D721Med (cell line): ENCODE results near the gene CERK.
"Not testable (repeated sequence)": the region's sequence is repeated elsewhere in the genome, so short reads cannot be mapped to it uniquely, and the experiment has no call there.

ENCODE experiments used
- DNase-seq: peaks from one replicate; pipeline ENCODE4 v3.0.0; 2011; ENCODE audit warnings: low spot score; ENCODE audit not compliant: insufficient read length
- FAIRE-seq: peaks from 2 replicates; lab custom pipeline; 2011; peaks lifted over from hg19 to GRCh38; lab: Jason Lieb, UNC
- CTCF ChIP-seq: IDR thresholded peaks from 2 replicates; pipeline ENCODE4 v1.5.1; 2012; ENCODE audit warnings: mild to moderate bottlenecking, control low read depth; ENCODE audit not compliant: insufficient read depth; ENCODE audit errors: missing control alignments

Gene CERK

GRCh38 chr22:46653596-46653995, 84.5 kb downstream of the CERK start:
- TF ChIP-seq CTCF = no peak
- FAIRE-seq (no peak), DNase-seq (no peak)

GRCh38 chr22:46652847-46653331, 85.2 kb downstream of the CERK start:
- FAIRE-seq = no peak
- no peak for TF ChIP-seq CTCF
- no peak for DNase-seq

- FAIRE-seq = no peak
- DNase-seq = no peak
- TF ChIP-seq CTCF = no peak
These were observed 85.8 kb downstream of the CERK start for GRCh38 chr22:46652081-46652846.

- TF ChIP-seq CTCF = no peak
- DNase-seq (no peak), FAIRE-seq (no peak)
These were observed 86.7 kb downstream of the CERK start for GRCh38 chr22:46651316-46651715.

- TF ChIP-seq CTCF = no peak
- DNase-seq (no peak), FAIRE-seq (no peak)
These were observed 87.8 kb downstream of the CERK start for GRCh38 chr22:46650078-46650810.

GRCh38 chr22:46649141-46650077, 88.6 kb downstream of the CERK start:
- TF ChIP-seq CTCF = no peak
- FAIRE-seq (no peak), DNase-seq (no peak)

GRCh38 chr22:46648225-46648820, 89.7 kb downstream of the CERK start:
- not testable (repeated sequence) for DNase-seq, FAIRE-seq
